NCI-H510A (cell line): ENCODE data around the gene RCN1.

ENCODE experiments used
- DNase-seq: peaks from one replicate; lab custom pipeline; 2025; lab: John Stamatoyannopoulos, UW

Gene RCN1

GRCh38 chr11:32153747-32154146, 62.9 kb downstream of the RCN1 start:
- no peak for DNase-seq

- no peak for DNase-seq
Observed at GRCh38 chr11:32154275-32154674, 63.4 kb downstream of the RCN1 start.
